GM21529 (cell line): Measurements from ENCODE around the gene KDELR3.
"Not testable (repeated sequence)": the region's sequence is repeated elsewhere in the genome, so short reads cannot be mapped to it uniquely, and the experiment has no call there.

Source experiments
- ATAC-seq: cut with Tn5 transposase; IDR thresholded peaks from one replicate; pipeline ENCODE4 v1.9.1; 2021; ENCODE audit not compliant: unreplicated experiment

KDELR3 gene

DNA sequence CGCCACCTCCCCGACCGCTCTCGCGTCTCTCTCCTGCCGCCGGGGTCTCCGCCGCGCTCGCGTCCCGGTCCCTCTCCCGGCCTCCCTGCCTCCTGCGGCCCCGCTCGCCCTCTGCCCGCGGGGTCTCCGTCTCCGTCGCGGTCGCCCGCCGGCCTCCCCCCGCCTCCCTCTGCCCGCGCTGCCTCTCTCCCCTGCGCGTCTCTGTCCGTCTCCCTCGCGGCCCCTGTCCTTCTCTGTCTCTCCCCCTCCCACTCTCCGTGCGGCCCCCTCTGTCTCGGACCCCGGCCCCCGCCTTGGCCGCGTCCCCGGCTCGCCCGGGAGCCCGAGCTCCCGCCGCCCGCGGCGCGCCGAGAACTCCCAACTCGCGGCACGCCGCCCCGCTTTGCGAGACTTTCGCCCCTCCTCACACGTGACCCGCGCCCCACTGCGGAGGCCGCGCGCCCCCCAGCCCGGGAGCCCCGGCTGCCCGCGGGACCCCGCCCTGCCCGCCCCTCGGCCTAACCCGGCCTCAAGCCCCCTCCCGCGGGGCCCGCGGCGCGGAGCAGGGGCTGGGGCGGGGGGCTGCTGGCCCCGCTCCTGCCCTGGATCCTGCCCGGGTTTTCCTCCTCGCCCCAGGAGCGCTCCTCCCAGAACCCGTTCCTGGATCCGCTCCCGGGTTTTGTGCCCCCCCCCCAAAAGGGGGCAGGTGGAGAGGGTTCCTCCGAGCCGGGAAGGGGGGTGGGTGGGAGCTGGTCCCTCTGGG lies 12.2 kb upstream of the KDELR3 start:
- ATAC-seq, result no peak

DNA sequence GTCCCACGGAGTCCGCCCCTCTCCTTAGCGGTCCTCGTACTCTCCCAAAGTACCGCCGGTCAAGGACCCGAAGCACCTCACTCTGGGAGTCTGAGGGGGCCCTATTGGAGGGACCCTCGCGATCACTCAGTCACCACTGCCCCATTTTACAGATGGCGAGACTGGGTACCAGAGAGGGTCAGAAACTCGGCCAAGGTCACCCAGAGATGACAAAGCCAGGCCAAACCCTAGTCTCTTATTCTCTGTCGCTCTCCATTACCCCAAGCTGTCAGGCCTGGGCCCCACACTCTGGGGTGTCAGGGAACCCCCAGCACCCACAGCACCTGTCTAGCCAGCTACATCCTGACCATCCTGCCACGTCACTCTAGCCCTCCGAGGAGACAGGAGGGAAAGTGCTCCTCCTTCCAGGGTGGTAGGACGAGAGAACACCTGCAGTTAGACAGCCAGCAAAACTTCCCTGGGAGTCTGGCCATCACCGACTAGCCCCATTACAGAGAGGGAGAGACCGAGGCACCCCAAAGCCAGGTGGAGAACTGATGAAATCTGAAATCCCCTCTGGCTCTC lies 11.5 kb upstream of the KDELR3 start:
- no peak for ATAC-seq

DNA sequence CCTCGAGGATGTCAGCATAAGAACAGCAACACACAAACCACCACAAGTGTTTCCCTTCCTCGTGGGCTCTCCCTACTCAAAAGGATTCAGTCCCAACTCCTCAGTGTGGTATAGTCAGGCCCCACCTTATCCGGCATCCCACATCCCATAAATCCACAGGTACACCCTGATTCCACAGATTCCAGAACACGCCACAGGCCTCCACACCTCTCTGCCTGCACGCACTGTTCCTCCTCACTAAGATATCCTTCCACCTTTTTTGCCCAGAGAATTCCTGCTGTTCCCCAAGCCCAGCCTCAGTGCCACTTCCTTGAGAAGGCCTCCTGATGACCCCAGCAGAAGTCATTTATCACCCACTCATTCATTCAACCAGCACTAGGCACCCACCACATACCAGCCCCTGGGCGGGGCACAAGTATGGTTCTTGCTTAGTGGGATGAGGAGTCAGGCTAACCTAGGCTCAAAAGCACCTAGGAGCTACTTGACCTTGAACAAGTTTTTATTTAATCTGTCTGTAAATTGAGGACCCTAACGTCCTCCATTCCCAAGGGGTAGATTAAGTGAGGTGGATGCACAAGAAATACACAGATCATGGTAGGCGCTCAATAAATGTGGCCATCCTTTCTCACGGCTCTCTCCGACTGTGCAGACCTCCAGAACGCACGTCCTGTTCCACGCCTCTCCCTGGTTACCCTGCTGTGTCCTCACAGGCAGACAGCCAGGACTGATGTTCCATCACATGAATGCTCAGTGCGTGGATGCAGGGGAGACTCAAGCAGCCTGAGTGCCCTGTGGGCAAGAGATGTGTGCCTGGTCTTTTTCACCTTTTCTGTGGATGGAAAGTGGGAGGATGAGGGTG lies 10.8 kb upstream of the KDELR3 start:
- no peak for ATAC-seq

DNA sequence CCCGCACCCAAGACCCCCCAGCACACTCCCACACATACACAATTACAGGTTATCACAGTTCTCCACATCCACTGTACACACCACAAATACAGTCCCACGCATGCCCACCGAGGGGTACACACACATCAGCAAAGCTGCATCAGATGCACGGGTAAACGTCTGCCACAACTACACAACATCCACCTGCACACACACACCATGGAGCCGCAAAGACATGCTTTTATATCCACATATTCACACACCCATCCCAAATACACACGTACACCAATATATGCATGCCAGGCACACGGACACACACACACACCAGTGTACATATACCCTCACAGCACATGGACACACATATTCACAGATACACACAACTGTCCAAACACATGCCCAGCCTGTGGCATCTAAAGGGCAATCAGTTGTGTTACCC lies 7.5 kb upstream of the KDELR3 start:
- ATAC-seq, result no peak

DNA sequence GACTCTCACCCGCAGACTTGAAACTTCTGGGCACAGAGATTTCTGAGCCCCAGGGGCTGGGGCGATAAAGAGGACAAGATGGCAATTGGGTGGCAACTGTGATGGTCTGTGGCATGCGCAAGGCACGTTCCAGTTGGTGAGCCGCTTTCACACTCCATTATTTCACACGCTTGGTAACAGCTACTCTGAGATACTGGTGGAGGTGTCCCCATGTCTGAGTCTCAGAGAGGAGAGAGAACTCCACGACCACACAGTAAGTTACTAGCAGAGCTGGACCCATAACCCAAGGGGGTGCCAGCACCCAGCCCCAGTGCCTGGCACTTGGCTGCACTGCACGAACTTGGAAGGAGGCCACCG lies 6.9 kb upstream of the KDELR3 start:
- no peak for ATAC-seq

DNA sequence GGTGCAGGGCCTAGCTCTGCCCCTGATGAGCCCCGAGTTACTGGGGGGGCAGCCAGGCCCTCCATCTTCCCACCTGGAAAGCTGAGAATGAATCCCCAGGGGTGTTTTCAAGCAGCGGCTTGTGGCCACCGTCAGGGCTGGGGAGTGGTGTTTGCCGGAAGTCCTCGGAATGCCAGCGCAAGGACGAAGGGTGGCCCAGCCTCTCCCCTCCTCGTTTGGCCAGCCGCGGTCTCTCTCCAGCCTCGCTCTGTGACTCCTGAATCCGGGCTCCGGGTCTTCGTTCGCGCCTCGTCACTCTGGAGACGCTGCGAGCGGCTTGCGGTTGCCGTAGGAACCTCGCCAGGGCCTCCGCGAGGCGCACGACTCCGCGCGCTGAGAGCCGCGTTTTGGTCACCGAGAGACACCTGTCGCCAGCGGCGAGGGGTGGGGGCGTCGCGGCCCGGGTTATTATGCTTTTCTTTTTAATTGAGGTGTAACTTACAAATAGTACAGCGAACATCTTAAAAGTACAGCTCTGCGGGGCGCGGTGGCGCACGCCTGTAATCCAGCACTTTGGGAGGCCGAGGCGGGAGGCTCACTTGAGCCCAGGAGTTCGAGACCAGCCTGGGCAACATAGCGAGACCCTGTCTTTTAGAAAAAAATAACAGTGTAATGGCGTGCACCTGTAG lies 6.3 kb upstream of the KDELR3 start:
- no peak for ATAC-seq

DNA sequence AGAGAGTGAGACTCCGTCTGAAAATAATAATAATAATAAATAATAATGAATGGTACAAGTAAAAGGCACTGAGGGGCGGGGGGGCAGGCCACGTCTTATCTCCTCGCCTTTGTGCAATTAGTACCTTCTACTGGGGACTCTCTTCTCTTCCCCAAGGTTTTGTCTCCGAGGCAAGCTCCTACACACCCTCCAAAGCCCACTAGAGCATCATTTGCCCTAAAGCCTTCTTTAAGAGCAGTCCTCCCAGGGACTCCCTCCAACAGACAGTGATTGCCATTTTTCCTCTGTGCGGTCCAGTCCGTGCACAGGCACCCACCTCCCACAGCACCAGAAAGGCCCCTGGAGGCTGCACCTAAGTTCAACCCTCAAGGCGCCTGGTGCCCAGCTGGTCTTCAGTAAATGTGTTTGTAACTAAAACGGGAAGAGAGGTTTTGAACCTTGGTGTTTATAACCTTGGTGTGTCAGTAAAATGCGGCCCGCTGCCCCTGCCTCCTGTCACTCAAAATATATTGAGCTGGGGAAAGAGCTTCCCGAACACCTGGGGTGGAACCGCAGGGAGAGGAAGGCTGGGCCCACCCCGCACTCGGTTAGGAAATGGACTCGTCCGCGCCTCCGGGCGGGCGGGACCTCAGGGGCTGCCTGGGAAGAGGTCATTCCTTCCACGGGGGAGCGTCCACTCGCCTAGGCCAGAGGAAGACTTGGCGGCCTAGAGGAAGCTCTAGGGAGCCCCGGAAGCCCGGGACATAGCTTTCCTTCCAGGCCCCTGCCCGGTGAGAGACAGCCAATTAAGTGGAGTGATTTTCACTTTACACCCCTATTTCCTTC lies 4.7 kb upstream of the KDELR3 start:
- no peak for ATAC-seq

DNA sequence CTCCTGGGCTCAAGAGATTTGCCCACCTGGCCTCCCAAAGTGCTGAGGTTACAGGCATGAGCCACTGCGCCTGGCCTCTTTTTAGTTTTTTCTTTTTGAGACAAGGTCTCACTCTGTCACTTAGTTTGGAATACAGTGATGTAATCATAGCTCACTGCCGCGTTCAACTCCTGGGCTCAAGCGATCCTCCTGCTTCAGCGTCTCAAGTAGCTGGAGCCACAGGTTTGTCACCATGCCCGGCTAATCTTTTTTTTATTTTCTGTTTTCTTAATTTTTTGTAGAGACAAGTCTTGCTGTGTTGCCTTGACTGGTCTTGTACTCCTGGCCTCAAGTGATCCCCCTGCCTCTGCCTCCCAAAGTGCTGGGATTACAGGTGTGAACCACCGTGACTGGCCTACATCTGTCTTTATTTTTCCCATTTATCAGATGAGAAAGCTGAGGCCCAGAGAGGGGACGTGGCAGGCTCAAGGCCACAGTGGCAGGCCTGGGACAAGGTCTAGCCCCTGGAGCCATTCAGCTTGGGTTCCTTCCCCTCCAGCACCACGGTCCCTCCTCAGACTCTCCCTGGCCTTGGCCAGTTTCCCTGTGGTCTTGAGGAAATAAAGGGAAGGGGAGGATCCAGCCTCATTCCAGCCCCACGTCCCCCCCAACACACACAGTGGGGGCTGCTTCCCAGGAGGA lies 2.8 kb upstream of the KDELR3 start:
- no peak for ATAC-seq

DNA sequence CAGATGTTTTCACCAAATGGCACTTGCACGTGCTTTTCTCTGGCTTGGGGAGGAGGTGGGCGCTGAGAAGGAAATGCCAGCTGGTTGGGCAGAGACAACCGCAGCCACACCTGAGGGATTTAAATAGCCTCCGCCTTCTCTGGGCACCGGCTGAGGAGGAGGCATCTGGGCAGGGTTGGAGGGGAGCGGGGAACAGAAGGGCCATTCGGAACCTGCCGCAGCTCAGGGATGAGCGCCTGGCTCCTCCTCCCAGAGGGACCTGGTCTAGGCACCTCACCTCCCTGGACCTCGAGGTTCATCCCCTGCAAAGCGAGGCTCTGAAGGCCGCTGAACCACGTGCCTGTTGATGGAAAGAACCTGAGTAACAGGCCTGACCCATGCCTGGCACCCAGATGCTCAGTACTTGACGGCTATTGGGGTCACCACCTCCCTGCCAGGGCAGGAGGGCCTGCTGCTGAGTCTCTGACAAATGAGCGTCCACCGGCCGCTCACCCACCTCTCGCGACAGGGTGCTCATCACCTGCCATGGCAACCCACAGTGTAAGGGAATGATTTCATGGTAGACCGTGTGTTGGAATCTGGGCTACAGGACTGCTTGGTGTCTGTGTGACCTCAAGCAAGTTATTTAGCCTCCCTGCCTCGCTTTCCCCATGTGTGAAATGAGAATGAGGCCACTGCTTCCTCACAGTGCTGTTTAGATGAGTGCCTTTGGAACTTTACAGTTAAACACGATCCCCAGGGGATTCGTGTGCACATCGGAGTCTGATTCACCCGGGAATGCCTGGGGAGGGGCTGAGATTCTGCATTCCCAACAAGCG lies 2.0 kb upstream of the KDELR3 start:
- no peak for ATAC-seq

DNA sequence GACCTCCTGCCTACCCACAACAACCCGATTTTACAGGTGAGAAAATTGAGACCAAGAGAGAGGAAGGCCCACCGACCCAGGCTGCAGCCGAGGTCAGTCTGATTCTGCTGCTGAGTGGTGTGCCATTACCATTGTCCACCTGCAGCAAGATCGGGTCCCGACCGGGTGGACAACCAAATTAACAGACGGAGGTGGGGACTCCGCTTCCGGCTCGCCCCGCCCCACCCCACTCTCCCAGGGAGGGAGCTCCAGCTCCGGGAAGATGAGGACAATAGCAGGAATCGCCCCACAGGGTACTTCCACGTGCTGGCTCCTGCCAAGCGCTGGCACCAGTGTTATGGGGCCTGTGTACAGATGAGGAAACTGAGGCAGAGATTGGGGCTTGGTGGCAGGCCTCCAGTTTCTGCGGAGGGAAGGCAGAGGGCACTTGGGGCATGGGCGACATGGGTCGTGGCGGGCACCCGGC lies 425 bp upstream of the KDELR3 start:
- ATAC-seq, result no peak

DNA sequence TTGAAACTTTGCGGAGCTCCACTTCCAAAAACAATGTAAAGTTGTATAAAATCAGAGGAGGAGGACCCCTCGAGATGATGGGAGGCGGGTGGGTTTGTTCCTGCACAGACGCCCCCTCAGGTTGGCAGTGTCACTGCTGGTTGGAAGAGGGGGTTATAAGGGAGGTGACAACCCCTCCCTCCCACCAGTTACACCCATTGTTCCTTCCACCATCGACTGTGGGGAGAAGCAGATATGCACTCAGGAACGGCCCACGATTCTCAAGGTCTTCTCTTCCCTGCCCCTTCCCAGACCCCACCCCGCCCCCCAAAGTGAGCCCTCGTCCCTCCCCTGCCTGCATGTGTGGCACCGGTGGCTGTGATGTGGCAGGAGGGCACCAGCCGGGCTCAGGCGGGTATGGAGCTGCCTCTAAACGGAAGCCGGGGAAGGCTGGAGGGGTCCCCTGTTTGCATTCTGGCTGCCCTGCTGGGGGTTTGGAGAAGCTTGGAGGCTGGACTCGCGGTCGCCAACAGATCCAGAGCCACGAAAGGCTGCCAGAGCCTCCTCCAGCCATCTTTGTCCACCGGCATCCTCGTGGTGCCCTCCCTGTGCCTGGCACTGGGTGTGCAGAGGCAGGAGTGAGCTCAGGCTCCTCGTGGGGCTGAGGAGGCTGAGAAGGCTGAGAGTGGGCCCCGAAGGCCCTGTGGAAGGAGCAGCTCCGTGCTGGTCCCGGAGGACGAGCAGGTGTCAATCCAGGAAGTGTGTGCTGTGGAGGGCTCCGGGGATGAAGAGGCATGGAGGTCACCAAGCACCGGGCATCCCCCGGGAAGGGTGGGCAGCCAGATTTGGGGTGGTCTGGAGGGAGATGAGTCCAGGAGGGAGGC lies 778 bp downstream of the KDELR3 start:
- no peak for ATAC-seq

DNA sequence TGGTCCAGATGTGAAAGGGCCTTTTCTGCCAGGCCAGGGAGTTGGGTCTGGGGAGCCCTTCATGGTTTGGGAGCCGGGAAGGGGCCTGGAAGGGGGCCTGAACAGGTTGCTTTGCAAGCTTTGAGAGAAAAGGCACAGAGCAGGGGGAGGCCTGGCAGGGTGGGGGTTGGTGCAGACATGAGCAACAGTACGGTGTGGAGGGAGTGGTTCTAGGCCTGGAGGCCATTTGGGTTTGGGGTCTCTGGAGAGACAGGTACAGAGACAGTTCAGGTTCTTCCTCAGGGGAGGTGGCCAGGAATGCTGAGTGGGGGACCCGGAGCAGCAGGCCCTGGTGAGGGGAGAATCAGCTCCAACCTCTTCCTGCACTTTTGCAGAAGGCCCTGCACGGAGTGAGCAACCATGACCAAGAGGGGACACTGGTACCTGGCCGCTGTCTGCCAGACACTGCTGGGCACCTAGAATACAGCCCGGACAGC lies 1.4 kb downstream of the KDELR3 start:
- ATAC-seq, result no peak

DNA sequence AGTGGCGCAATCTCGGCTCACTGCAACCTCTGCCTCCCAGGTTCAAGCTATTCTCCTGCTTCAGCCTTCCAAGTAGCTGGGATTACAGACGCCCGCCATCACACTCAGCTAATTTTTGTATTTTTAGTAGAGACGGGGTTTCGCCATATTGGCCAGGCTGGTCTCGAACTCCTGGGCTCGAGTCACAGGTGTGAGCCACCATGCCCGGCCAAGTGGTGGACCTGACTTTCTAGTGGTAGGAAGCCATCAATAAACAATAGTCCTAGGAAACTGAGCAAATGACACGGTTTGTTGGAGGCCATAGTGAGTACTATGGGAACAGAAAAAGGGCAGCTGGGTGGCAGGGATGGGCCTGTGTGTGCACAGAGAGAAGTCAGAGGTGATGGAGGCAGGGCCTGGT lies 2.3 kb downstream of the KDELR3 start:
- ATAC-seq, result not testable (repeated sequence)

DNA sequence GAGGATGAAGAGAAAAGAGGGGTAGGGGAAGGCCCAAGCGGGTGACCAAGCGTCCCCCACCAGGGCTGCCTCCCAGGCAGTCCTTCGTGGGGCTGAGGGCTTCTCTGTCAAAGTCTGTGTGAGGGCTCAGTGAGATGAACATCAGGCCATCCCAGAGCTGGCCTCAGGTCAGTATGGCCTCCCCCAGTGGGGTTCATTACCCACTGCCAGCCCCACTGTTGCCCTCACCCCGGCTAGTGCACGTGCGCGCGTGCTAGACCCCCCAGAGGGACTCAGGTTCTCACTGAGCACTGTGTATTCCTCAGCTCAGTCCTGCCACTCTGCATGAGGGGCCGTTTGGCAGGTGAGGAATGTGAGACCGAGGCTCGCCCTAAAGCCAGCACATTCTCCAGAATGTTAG lies 3.3 kb downstream of the KDELR3 start:
- no peak for ATAC-seq

DNA sequence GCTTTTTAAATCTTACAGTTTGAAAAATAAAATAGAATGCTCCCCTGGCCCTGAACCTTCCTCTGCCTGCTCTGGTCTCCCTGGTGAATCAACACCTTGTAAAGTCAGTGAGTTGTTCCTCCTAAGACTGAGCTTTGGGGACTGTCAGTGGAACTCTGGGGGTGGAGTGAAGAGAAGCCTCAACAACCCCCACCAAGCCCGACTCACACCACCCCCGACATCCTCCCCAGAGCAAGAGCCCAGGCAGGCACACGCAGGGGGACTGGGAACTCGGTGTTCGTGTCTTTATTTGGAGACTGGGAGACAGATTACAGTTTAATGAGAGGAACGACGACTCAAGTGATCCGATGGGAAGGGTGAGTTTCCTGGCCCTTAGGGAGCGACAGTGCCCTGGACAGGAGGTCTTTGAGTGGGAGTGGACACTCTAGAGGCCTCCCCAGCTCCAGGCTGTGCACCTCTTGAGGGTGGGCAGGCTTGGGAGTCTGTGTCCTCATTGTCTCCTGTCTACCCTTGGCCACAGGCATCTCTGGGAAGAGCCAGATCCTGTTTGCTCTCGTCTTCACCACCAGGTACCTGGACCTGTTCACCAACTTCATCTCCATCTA lies 6.2 kb downstream of the KDELR3 start:
- ATAC-seq, result no peak

DNA sequence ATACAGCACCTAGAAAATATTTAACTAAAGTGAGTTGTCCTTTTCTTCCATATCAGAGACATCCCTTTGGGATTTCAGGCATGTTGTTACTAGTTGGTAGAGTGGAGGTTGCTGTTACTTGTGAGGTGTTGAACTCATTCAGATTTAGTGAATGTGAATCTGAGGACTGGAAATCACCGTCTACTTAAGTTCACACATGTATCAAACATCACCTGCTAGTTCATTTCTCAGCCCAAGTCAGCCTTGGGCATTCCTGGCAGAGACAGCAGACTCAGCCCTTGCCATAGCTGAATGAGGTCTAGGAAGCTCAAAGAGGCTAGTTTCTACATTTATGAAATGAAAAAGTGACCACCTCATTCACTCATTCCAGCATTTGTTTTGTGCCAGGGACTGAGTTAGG lies 9.7 kb downstream of the KDELR3 start:
- no peak for ATAC-seq

DNA sequence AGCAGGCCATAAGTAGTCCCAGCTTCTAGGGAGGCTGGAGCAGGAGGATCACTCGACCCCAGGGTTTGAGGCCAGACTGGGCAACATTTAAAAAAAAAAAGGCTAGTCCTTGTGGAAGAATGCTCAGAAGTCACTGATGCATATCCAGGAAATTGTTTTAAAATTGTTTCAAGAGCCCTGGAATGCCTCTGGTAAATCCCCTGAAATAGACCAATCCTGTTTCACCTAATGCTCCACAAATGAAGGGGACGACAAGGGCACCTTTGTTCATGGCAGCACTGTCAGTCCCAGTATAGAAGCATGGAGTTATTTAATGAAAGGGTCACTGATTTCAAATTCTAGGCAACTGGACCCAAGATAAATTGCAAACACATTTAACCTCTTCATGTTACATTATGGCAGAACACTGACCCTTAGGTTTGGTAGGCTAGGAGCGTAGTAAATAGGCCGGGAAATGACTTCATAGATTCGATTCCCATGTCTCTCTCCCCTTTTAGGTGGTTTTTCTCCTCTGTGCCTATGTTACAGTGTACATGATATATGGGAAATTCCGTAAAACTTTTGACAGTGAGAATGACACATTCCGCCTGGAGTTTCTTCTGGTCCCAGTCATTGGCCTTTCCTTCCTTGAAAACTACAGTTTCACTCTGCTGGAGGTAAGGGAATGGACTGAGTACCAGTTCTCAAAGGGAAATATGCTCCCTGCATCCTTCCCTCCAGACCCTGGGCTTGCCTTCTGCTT lies 11.4 kb downstream of the KDELR3 start:
- no peak for ATAC-seq
